Lower lobe of right lung (tissue), 2 donors: Measurements from ENCODE around the gene KRT73. TPM values are rescaled to one million over a fixed set of nuclear protein-coding genes. Genes with fewer than 3 reads are reported as not detected.

Source experiments
- ATAC-seq, 2 donors: fragments of 200-7000 bp; cut with Tn5 transposase; one replicate each; pipeline ENCODE4 v1.9.1; 2020 to 2022; ENCODE audit warnings: mild to moderate bottlenecking in 2 of 2, moderate library complexity in 2 of 2
- DNase-seq: peaks from one replicate; pipeline ENCODE4 v3.0.0-alpha.2; 2020
- H3K27ac ChIP-seq: fragments of 200-600 bp; one replicate; pipeline ENCODE4 v1.8.0; 2022
- H3K27me3 ChIP-seq: fragments of 200-600 bp; one replicate; pipeline ENCODE4 v1.8.0; 2022; ENCODE audit warnings: low read depth
- H3K36me3 ChIP-seq: fragments of 200-600 bp; one replicate; pipeline ENCODE4 v1.8.0; 2022; ENCODE audit warnings: mild to moderate bottlenecking
- H3K4me1 ChIP-seq: fragments of 200-600 bp; one replicate; pipeline ENCODE4 v1.8.0; 2022
- H3K4me3 ChIP-seq: fragments of 200-600 bp; one replicate; pipeline ENCODE4 v1.8.0; 2022; ENCODE audit warnings: mild to moderate bottlenecking
- H3K9me3 ChIP-seq: fragments of 200-600 bp; one replicate; pipeline ENCODE4 v1.8.0; 2022
- CTCF ChIP-seq: fragments of 200-600 bp; IDR thresholded peaks from one replicate; pipeline ENCODE4 v1.8.0; 2022; ENCODE audit warnings: antibody characterized with exemption, mild to moderate bottlenecking
- intact Hi-C: fragments of 100-400 bp; cut with DNase I; formaldehyde crosslinking; loops from one replicate; pipeline ENCODE4 v1.11.0; 2022
- total RNA-seq: library from RNA; stranded (reverse); fragmentation: NEBNext Ultra II Directional; extraction: Animal tissue kit (Norgen Biotek cat#: 25700); gene quantifications from one replicate; pipeline ENCODE4 v1.2.1, GENCODE V29; 2021
- donor health status: DM: no; HTN: yes; CAD: no; lungs with severe emphysema.

The KRT73 gene
- total RNA-seq, 1 donor from 2014 or later, result not detected

- no peak overlapping the region for H3K4me3 ChIP-seq
- peaks cover 24% of the 10 kb centered on the region for H3K27me3 ChIP-seq
- H3K27ac ChIP-seq, result no peak overlapping the region
- H3K4me1 ChIP-seq, result no peaks in the 10 kb centered on the region
- H3K9me3 ChIP-seq, result no peaks in the 10 kb centered on the region
- intact Hi-C loops, result no loop called here
- no peak for TF ChIP-seq CTCF
- DNase-seq (no peak), ATAC-seq (no peak)
- no peaks in the 10 kb centered on the region for H3K36me3 ChIP-seq
These were observed 39.9 kb downstream of the KRT73 start for GRCh38 chr12:52578469-52578868.

DNA sequence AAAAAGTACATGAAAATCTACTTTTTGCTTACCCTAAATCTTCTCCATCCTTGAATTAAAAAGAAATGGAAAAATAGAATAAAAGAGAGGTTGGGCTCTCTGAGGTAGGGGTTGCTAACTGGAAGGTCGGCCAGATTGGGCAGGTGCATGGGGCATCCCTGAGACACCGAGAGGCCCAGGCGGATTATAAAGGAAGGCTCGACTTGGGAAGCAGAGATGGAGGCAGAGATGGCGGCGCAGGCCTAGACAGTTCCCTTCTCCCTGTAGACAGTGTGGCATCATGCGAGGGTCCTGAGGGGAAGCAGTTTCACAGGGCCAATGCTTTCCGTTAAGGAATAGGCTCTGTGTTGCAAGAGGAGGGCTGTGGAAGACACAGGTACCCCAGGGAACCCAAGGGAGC is 41.0 kb downstream of the KRT73 start:
- no peak for TF ChIP-seq CTCF
- Histone ChIP-seq H3K9me3 (no peaks in the 10 kb centered on the region), H3K36me3 (no peaks in the 10 kb centered on the region), H3K27me3 (peaks cover 28% of the 10 kb centered on the region), H3K27ac (no peak overlapping the region), H3K4me1 (no peaks in the 10 kb centered on the region), H3K4me3 (no peak overlapping the region)
- no peak for DNase-seq
- intact Hi-C loops, result no loop called here
- ATAC-seq, result no peak

DNA sequence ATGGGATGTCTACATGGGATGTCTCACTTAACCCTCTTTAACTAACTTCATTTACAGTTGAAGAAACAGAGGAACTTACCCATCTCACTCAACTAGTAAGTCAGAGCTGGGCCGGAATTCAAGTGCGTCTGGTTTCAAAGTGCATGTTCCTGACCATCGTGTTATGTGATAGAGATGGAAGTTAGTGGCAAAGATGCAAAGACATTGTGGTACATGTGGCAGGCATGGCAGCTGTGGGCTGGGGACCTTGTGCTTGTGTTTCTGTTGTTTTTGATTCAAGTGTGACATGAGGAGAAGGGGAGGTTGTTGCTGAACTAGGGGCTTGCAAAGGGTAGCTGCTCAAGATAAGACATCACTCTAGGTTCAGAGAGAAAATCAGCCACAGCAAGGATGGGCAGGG is 42.4 kb downstream of the KRT73 start:
- Histone ChIP-seq H3K9me3 (no peaks in the 10 kb centered on the region), H3K27ac (no peak overlapping the region), H3K4me3 (no peak overlapping the region), H3K4me1 (no peaks in the 10 kb centered on the region), H3K36me3 (no peaks in the 10 kb centered on the region), H3K27me3 (peaks cover 30% of the 10 kb centered on the region)
- intact Hi-C loops, result no loop called here
- no peak for TF ChIP-seq CTCF
- DNase-seq (no peak), ATAC-seq (no peak)

DNA sequence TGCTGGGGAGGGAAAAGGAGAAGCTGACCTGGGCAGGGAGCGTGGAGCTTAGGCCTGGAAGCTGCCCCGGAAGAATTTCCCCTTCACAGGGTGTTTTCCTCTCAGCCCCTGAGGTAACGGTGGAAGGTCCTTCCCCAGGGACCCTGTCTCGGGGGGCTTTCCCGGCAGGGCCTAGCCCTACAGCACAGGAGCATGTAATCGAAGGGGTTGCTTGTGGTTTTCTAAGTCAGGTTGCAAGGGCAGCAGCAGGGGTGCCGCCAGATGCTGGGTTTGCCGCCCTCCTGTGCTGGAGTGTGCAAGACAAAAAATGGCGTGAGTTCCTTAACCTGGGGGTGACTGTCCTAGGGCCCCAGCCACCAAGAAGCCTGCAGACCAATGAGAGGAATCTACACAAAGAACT is 43.1 kb downstream of the KRT73 start:
- H3K36me3 ChIP-seq, result no peaks in the 10 kb centered on the region
- H3K4me1 ChIP-seq, result no peaks in the 10 kb centered on the region
- TF ChIP-seq CTCF, result no peak

GRCh38 chr12:52573743-52574142 is 44.6 kb downstream of the KRT73 start, which contains the start of gene KRT74:
Gene KRT74 (minus strand): TSS chr12:52573843. CDS start chr12:52573777, 66 bp downstream.
- no peak for TF ChIP-seq CTCF
- no peak for ATAC-seq
- Histone ChIP-seq H3K9me3 (no peaks in the 10 kb centered on the region), H3K4me3 (no peak within 1 kb of the TSS), H3K27ac (no peak within 1 kb of the TSS), H3K4me1 (no peaks in the 10 kb centered on the region), H3K36me3 (no peaks in the 10 kb centered on the region), H3K27me3 (peaks cover 31% of the 10 kb centered on the region)
- intact Hi-C loops, result no loop called here
- no peak for DNase-seq

More for the DNA sequence above, 43.1 kb downstream of the KRT73 start:
- ATAC-seq (no peak), DNase-seq (no peak)
- intact Hi-C loops, result no loop called here
- H3K4me3 ChIP-seq, result no peak overlapping the region
- no peaks in the 10 kb centered on the region for H3K9me3 ChIP-seq
- no peak overlapping the region for H3K27ac ChIP-seq
- peaks cover 28% of the 10 kb centered on the region for H3K27me3 ChIP-seq

DNA sequence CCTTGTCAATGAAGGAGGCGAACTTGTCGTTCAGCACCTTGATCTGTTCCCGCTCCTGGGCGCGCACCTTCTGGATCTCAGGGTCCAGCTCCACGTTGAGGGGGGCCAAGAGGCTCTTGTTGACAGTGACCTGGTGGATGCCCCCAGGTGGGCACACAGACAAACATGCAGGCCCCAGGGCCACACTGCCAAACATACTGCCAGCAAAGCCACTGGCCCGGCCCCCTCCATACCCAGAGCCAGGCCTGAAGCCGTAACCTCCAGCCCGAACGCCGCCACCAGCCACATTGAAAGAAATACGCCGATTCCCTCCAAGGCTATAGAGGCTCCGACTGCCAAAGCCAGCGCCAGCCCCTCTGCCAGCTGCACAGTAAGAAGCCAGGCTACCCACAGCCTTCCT is 45.1 kb downstream of the KRT73 start:
- H3K36me3 ChIP-seq, result no peaks in the 10 kb centered on the region
- H3K9me3 ChIP-seq, result no peaks in the 10 kb centered on the region
- H3K27me3 ChIP-seq, result peaks cover 31% of the 10 kb centered on the region
- H3K27ac ChIP-seq, result no peak overlapping the region
- intact Hi-C loops, result no loop called here
- no peaks in the 10 kb centered on the region for H3K4me1 ChIP-seq
- TF ChIP-seq CTCF, result no peak
- ATAC-seq (no peak), DNase-seq (no peak)
- H3K4me3 ChIP-seq, result no peak overlapping the region
